Natural killer cell treated with Interleukin-12 subunit alpha and Interleukin-12 subunit beta and Interleukin-15 and Interleukin-18, amount 100 ng/mL, for 72 hours (primary cell): ENCODE results near the gene TECR. TPM values are rescaled to one million over a fixed set of nuclear protein-coding genes. Genes with fewer than 3 reads are reported as not detected.
"Not testable (repeated sequence)": the region's sequence is repeated elsewhere in the genome, so short reads cannot be mapped to it uniquely, and the experiment has no call there.

Experiments
- ATAC-seq, 2 donors: fragments of 150-1000 bp; cut with Tn5 transposase in 1 of 2; sonication (Bioruptor Pico), chemical (Tn5 transposase) in 1 of 2; 2 replicates each; pipeline ENCODE4 v1.10.0; 2021
- DNase-seq: peaks from one replicate; pipeline ENCODE4 v3.0.0; 2022; ENCODE audit warnings: low spot score
- H3K27ac Mint-ChIP-seq, 2 donors: 1 replicate in 1 of 2; 2 replicates in 1 of 2; pipeline ENCODE4 v1.8.0; 2022; ENCODE audit warnings: mixed read lengths in 2 of 2, mild to moderate bottlenecking in 1 of 2, moderate library complexity in 1 of 2
- H3K27me3 Mint-ChIP-seq, 2 donors: 1 replicate in 1 of 2; 2 replicates in 1 of 2; pipeline ENCODE4 v1.8.0; 2022; ENCODE audit warnings: mixed read lengths in 2 of 2
- H3K36me3 Mint-ChIP-seq: one replicate; pipeline ENCODE4 v1.8.0; 2022; ENCODE audit warnings: mixed read lengths
- H3K4me1 Mint-ChIP-seq, 2 donors: 1 replicate in 1 of 2; 2 replicates in 1 of 2; pipeline ENCODE4 v1.8.0; 2022; ENCODE audit warnings: low read depth in 2 of 2, mixed read lengths in 2 of 2, mild to moderate bottlenecking in 1 of 2
- H3K4me3 Mint-ChIP-seq: one replicate; pipeline ENCODE4 v1.8.0; 2022; ENCODE audit warnings: mixed read lengths
- H3K9me3 Mint-ChIP-seq: 2 replicates; pipeline ENCODE4 v1.8.0; 2022; ENCODE audit warnings: mixed read lengths
- total RNA-seq, 2 donors: library from RNA; stranded (reverse); gene quantifications; one replicate each; pipeline ENCODE4 v1.2.3, GENCODE V29; 2022

TECR gene
- total RNA-seq, 2 donors from 2014 or later, result 74.0 to 110 TPM

GRCh38 chr19:14497228-14497921 lies 32.0 kb upstream of the TECR start:
- ATAC-seq, result no peak
- no peaks in the 10 kb centered on the region for H3K27me3 Mint-ChIP-seq
- peaks cover 5 to 17% of the 10 kb centered on the region in 2 donors for H3K4me1 Mint-ChIP-seq
- DNase-seq, result peak; percentile 44
- H3K9me3 Mint-ChIP-seq, result no peaks in the 10 kb centered on the region
- no peaks in the 10 kb centered on the region for H3K36me3 Mint-ChIP-seq
- H3K4me3 Mint-ChIP-seq, result peak overlapping the region; percentile 72
- no peak overlapping the region for H3K27ac Mint-ChIP-seq

GRCh38 chr19:14502334-14503092 lies 26.9 kb upstream of the TECR start:
- no peaks in the 10 kb centered on the region for H3K9me3 Mint-ChIP-seq
- H3K4me3 Mint-ChIP-seq, result no peak overlapping the region
- ATAC-seq (no peak), DNase-seq (no peak)
- H3K27me3 Mint-ChIP-seq, result peaks cover 0 to 2% of the 10 kb centered on the region in 2 donors
- peaks cover 6 to 8% of the 10 kb centered on the region in 2 donors for H3K4me1 Mint-ChIP-seq
- no peaks in the 10 kb centered on the region for H3K36me3 Mint-ChIP-seq
- no peak overlapping the region for H3K27ac Mint-ChIP-seq

GRCh38 chr19:14503285-14503684 lies 26.1 kb upstream of the TECR start:
- Mint-ChIP-seq H3K4me3 (no peak overlapping the region), H3K9me3 (no peaks in the 10 kb centered on the region), H3K27me3 (peaks cover 0 to 2% of the 10 kb centered on the region in 2 donors), H3K27ac (no peak overlapping the region), H3K36me3 (no peaks in the 10 kb centered on the region), H3K4me1 (peaks cover 6 to 9% of the 10 kb centered on the region in 2 donors)
- no peak for DNase-seq
- no peak for ATAC-seq

- H3K9me3 Mint-ChIP-seq, result not testable (repeated sequence)
These were observed 24.8 kb upstream of the TECR start for GRCh38 chr19:14504575-14504974.

GRCh38 chr19:14505488-14506239 lies 23.7 kb upstream of the TECR start:
- peaks cover 6 to 9% of the 10 kb centered on the region in 2 donors for H3K4me1 Mint-ChIP-seq
- peaks cover 0 to 2% of the 10 kb centered on the region in 2 donors for H3K27me3 Mint-ChIP-seq
- H3K4me3 Mint-ChIP-seq, result no peak overlapping the region
- DNase-seq (peak; percentile 75), ATAC-seq (peak; percentile 81 to 85)
- no peaks in the 10 kb centered on the region for H3K36me3 Mint-ChIP-seq
- H3K9me3 Mint-ChIP-seq, result no peaks in the 10 kb centered on the region
- H3K27ac Mint-ChIP-seq, result no peak overlapping the region

More at GRCh38 chr19:14504575-14504974, 24.8 kb upstream of the TECR start:
- not testable (repeated sequence) for H3K36me3 Mint-ChIP-seq, H3K4me1 Mint-ChIP-seq, H3K4me3 Mint-ChIP-seq, ATAC-seq, H3K27me3 Mint-ChIP-seq, H3K27ac Mint-ChIP-seq
- DNase-seq, result peak; percentile 25

GRCh38 chr19:14507704-14508542 lies 21.5 kb upstream of the TECR start:
- H3K4me1 Mint-ChIP-seq, result peaks cover 6 to 9% of the 10 kb centered on the region in 2 donors
- no peaks in the 10 kb centered on the region for H3K9me3 Mint-ChIP-seq
- H3K36me3 Mint-ChIP-seq, result no peaks in the 10 kb centered on the region
- no peak overlapping the region for H3K4me3 Mint-ChIP-seq
- no peak for ATAC-seq
- no peak overlapping the region for H3K27ac Mint-ChIP-seq
- H3K27me3 Mint-ChIP-seq, result peaks cover 0 to 2% of the 10 kb centered on the region in 2 donors
- DNase-seq, result no peak

GRCh38 chr19:14510311-14511228 lies 18.8 kb upstream of the TECR start:
- peaks cover 14 to 16% of the 10 kb centered on the region in 2 donors for H3K4me1 Mint-ChIP-seq
- H3K27ac Mint-ChIP-seq, result no peak overlapping the region

GRCh38 chr19:14511229-14511593 lies 18.2 kb upstream of the TECR start:
- H3K4me1 Mint-ChIP-seq, result peaks cover 19% of the 10 kb centered on the region in 2 donors
- peak; percentile 32 for DNase-seq
- no peak overlapping the region for H3K27ac Mint-ChIP-seq
- peaks cover 12% of the 10 kb centered on the region for H3K36me3 Mint-ChIP-seq
- no peak for ATAC-seq
- no peaks in the 10 kb centered on the region for H3K9me3 Mint-ChIP-seq
- H3K4me3 Mint-ChIP-seq, result no peak overlapping the region
- no peaks in the 10 kb centered on the region for H3K27me3 Mint-ChIP-seq

More at GRCh38 chr19:14510311-14511228, 18.8 kb upstream of the TECR start:
- Mint-ChIP-seq H3K27me3 (peaks cover 0 to 2% of the 10 kb centered on the region in 2 donors), H3K9me3 (no peaks in the 10 kb centered on the region), H3K36me3 (peaks cover 11% of the 10 kb centered on the region), H3K4me3 (no peak overlapping the region)
- no peak for ATAC-seq
- peak; percentile 40 for DNase-seq

GRCh38 chr19:14512406-14512961 lies 16.9 kb upstream of the TECR start:
- H3K4me1 Mint-ChIP-seq, result peaks cover 30% of the 10 kb centered on the region in 2 donors
- no peak overlapping the region for H3K4me3 Mint-ChIP-seq
- DNase-seq (peak; percentile 44), ATAC-seq (no peak)
- no peaks in the 10 kb centered on the region for H3K9me3 Mint-ChIP-seq
- no peaks in the 10 kb centered on the region for H3K27me3 Mint-ChIP-seq
- no peak overlapping the region for H3K27ac Mint-ChIP-seq
- H3K36me3 Mint-ChIP-seq, result peaks cover 22% of the 10 kb centered on the region

- H3K36me3 Mint-ChIP-seq, result peaks cover 22% of the 10 kb centered on the region
- peaks cover 31 to 36% of the 10 kb centered on the region in 2 donors for H3K4me1 Mint-ChIP-seq
- H3K4me3 Mint-ChIP-seq, result peak overlapping the region; percentile 99
- no peak for ATAC-seq
- peak; percentile 58 for DNase-seq
- no peaks in the 10 kb centered on the region for H3K9me3 Mint-ChIP-seq
- H3K27me3 Mint-ChIP-seq, result no peaks in the 10 kb centered on the region
- peak overlapping the region; percentile 74 to 89 for H3K27ac Mint-ChIP-seq
These were observed 15.1 kb upstream of the TECR start for GRCh38 chr19:14514215-14514863.

- Mint-ChIP-seq H3K4me3 (peak overlapping the region; percentile 99), H3K4me1 (peaks cover 37 to 46% of the 10 kb centered on the region in 2 donors), H3K27ac (peak overlapping the region; percentile 74 to 89), H3K27me3 (no peaks in the 10 kb centered on the region), H3K9me3 (no peaks in the 10 kb centered on the region), H3K36me3 (peaks cover 22% of the 10 kb centered on the region)
- ATAC-seq, result no peak
- no peak for DNase-seq
These were observed 13.8 kb upstream of the TECR start for GRCh38 chr19:14515501-14516047.
